ENCODE data around the gene LSM7.

- TF ChIP-seq POLR2A (IDR thresholded peaks at IDR 0.05; ENCODE audit: low read length) (no peak), GATA1 (IDR thresholded peaks at IDR 0.05; ENCODE audit: low read depth, low read length) (no peak)
These were observed 16.0 kb upstream of the LSM7 start for GRCh38 chr19:2344381-2344870.

All from erythroblast (primary cell).